OCI-LY7 (cell line): ENCODE data around the gene SIPA1L3.

ENCODE experiments used
- EZH2phosphoT487 ChIP-seq: fragments of 200-600 bp; sonication (generic); IDR thresholded peaks from 2 replicates; pipeline ENCODE4 v1.6.1; 2018; ENCODE audit warnings: low read depth, borderline replicate concordance, mild to moderate bottlenecking, mixed run types, antibody characterized with exemption, low read length, moderate library complexity, mixed read lengths
- TF ChIP-seq, protein P1 (sequence below): fragments of 200-600 bp; sonication (generic); conservative IDR thresholded peaks from 2 replicates; pipeline ENCODE4 v1.5.1; 2014; ENCODE audit warnings: mild to moderate bottlenecking, antibody characterized with exemption, low read length, moderate library complexity, mixed read lengths

DNA sequence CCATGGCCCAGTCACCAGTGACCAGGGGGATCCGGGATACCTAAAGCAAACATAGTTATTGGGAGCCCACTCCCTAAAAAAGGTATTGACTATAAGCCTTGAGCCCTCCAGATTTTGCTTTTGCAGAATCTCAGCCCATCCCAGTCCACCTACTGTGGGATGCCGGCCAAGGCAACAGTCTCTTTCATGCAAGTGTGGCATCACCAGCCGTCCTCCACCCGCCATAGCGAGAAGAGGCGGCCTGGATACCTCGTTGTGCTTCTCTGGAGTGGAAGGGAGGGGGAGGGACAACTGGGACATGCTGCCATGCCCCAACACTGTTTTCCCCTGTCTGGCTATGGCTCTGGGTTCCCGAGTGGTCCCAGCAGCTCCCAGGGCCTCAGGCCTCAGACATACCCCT, 193.6 kb downstream of the SIPA1L3 start:
- no peak for TF ChIP-seq EZH2phosphoT487
- TF ChIP-seq, protein P1, sequence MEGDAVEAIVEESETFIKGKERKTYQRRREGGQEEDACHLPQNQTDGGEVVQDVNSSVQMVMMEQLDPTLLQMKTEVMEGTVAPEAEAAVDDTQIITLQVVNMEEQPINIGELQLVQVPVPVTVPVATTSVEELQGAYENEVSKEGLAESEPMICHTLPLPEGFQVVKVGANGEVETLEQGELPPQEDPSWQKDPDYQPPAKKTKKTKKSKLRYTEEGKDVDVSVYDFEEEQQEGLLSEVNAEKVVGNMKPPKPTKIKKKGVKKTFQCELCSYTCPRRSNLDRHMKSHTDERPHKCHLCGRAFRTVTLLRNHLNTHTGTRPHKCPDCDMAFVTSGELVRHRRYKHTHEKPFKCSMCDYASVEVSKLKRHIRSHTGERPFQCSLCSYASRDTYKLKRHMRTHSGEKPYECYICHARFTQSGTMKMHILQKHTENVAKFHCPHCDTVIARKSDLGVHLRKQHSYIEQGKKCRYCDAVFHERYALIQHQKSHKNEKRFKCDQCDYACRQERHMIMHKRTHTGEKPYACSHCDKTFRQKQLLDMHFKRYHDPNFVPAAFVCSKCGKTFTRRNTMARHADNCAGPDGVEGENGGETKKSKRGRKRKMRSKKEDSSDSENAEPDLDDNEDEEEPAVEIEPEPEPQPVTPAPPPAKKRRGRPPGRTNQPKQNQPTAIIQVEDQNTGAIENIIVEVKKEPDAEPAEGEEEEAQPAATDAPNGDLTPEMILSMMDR = no peak
